PC-3 (cell line): ENCODE measurements around the gene CAMK2A. TPM values are rescaled to one million over a fixed set of nuclear protein-coding genes. Genes with fewer than 3 reads are reported as not detected.

Experiments
- ATAC-seq: fragments of 200-7000 bp; cut with Tn5 transposase; 2 replicates; pipeline ENCODE4 v1.9.1; 2020; ENCODE audit warnings: mild to moderate bottlenecking, moderate library complexity
- BruUV-seq: library from RNA; stranded (reverse); fragments of 400-500 nt; replicated peaks from 2 replicates; lab custom pipeline; 2021; lab: Mats Ljungman, UMichigan
- CTCF ChIA-PET: fragments of 300-600 bp; sonication (Branson Sonifier 250); formaldehyde crosslinking; loops from one replicate; lab custom pipeline; 2022; ENCODE audit warnings: antibody characterized with exemption; lab: Charles Lee
- POLR2A ChIA-PET: fragments of 300-600 bp; sonication (Branson Sonifier 250); formaldehyde crosslinking; loops from one replicate; lab custom pipeline; 2022; ENCODE audit warnings: antibody characterized with exemption; ENCODE audit not compliant: unreplicated experiment; lab: Charles Lee
- DNase-seq: peaks from one replicate; pipeline ENCODE4 v3.0.0-alpha.2; 2015
- H2AFZ ChIP-seq: fragments of 300-600 bp; sonication (generic); 2 replicates; pipeline ENCODE4 v1.6.0; 2016; ENCODE audit warnings: antibody characterized with exemption, low read length
- H3F3A ChIP-seq: fragments of 300-600 bp; sonication (generic); one replicate; pipeline ENCODE4 v1.6.0; 2017; ENCODE audit warnings: antibody characterized with exemption, low read length, control low read depth, mild to moderate bottlenecking; ENCODE audit not compliant: unreplicated experiment
- H3K27ac ChIP-seq: fragments of 300-600 bp; sonication (generic); 2 replicates; pipeline ENCODE4 v1.5.1; 2016; ENCODE audit warnings: mild to moderate bottlenecking, low read length
- H3K27me3 ChIP-seq: fragments of 300-600 bp; sonication (generic); 2 replicates; pipeline ENCODE4 v1.6.1; 2016; ENCODE audit warnings: low read length, mixed read lengths
- H3K36me3 ChIP-seq: fragments of 300-600 bp; sonication (generic); 2 replicates; pipeline ENCODE4 v1.6.1; 2016; ENCODE audit warnings: low read depth, mixed run types, low read length, mixed read lengths
- H3K4me1 ChIP-seq: fragments of 300-600 bp; sonication (generic); 2 replicates; pipeline ENCODE4 v1.5.1; 2016; ENCODE audit warnings: low read length; ENCODE audit not compliant: insufficient read depth
- H3K4me2 ChIP-seq: fragments of 300-600 bp; sonication (generic); 2 replicates; pipeline ENCODE4 v1.6.0; 2016; ENCODE audit warnings: low read length
- H3K4me3 ChIP-seq: fragments of 300-600 bp; sonication (generic); 2 replicates; pipeline ENCODE4 v1.5.1; 2016; ENCODE audit warnings: mild to moderate bottlenecking, low read length, mixed read lengths
- H3K79me2 ChIP-seq: fragments of 300-600 bp; sonication (generic); 2 replicates; pipeline ENCODE4 v1.6.1; 2017; ENCODE audit warnings: low read length, mixed read lengths
- H3K9ac ChIP-seq: fragments of 300-600 bp; sonication (generic); 2 replicates; pipeline ENCODE4 v1.6.0; 2016; ENCODE audit warnings: mild to moderate bottlenecking, low read length
- H3K9me2 ChIP-seq: fragments of 300-600 bp; sonication (generic); replicated peaks from 2 replicates; pipeline ENCODE4 v1.6.1; 2016; ENCODE audit warnings: mixed run types, low read length, mixed read lengths
- H3K9me3 ChIP-seq: fragments of 300-600 bp; sonication (generic); 2 replicates; pipeline ENCODE4 v1.6.1; 2016; ENCODE audit warnings: low read length, mixed read lengths
- H4K20me1 ChIP-seq: fragments of 300-600 bp; sonication (generic); 2 replicates; pipeline ENCODE4 v1.6.1; 2016; ENCODE audit warnings: low read length, mixed read lengths
- EZH2 ChIP-seq: fragments of 300-600 bp; sonication (generic); IDR thresholded peaks from one replicate; pipeline ENCODE4 v1.6.1; 2017; ENCODE audit warnings: antibody characterized with exemption, mild to moderate bottlenecking, low read length; ENCODE audit not compliant: unreplicated experiment
- EZH2phosphoT487 ChIP-seq: fragments of 300-600 bp; sonication (generic); IDR thresholded peaks from 2 replicates; pipeline ENCODE4 v1.6.1; 2018; ENCODE audit warnings: mild to moderate bottlenecking, antibody characterized with exemption, low read length, borderline replicate concordance
- intact Hi-C: fragments of 100-400 bp; cut with micrococcal nuclease; formaldehyde crosslinking; loops from 2 replicates; pipeline ENCODE4 v1.9.0; 2023
- total RNA-seq: library from RNA; depleted of rRNA; stranded (reverse); fragments of >200 nt; gene quantifications from 2 replicates; pipeline ENCODE4 v1.2.3, GENCODE V29; 2014
- TF ChIP-seq, protein P1 (sequence below): fragments of 300-600 bp; sonication (generic); conservative IDR thresholded peaks from 2 replicates; pipeline ENCODE4 v1.5.1; 2017; ENCODE audit warnings: antibody characterized with exemption, low read depth, mild to moderate bottlenecking, low read length

Gene CAMK2A
- total RNA-seq, 1 experiment from 2014 or later, result 0.15 TPM

DNA sequence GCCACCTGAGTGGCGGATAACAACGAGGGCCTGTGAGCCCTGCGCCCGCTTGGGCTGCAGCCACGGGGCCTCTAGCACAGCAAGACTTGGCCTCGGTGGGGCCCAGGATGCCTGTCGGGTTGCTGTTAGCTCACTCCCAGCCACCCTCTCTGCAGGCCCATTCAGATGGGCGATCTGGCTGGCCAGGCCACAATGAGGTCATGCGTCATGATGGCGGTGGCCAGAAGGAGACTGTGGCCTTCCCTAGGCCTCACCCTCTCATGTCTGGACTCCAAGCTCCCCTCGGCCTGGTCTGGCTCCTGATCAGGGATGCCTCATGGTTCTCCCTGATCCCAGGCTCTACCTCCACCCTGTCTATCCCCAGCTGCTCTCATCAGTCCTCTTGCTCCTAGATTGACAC lies 49.0 kb upstream of the CAMK2A start:
- H3K4me1 ChIP-seq, result no peaks in the 10 kb centered on the region
- no peaks in the 10 kb centered on the region for H3K36me3 ChIP-seq
- DNase-seq, result no peak
- H3K4me2 ChIP-seq, result no peak overlapping the region
- H3K27ac ChIP-seq, result no peak overlapping the region
- POLR2A ChIA-PET, result no interaction called here
- no peak overlapping the region for H3K9ac ChIP-seq
- intact Hi-C loops, result no loop called here
- no peak for ATAC-seq
- H3K79me2 ChIP-seq, result no peaks in the 10 kb centered on the region
- H3F3A ChIP-seq, result no peaks in the 10 kb centered on the region
- no peaks in the 10 kb centered on the region for H4K20me1 ChIP-seq
- no peak overlapping the region for H3K4me3 ChIP-seq
- peaks cover 7% of the 10 kb centered on the region for H3K9me2 ChIP-seq
- CTCF ChIA-PET, result no interaction called here
- no peak overlapping the region for H2AFZ ChIP-seq
- no peaks in the 10 kb centered on the region for H3K27me3 ChIP-seq
- no peaks in the 10 kb centered on the region for H3K9me3 ChIP-seq
- no TSS peak for BruUV-seq
- no peak for TF ChIP-seq EZH2
- TF ChIP-seq, protein P1, sequence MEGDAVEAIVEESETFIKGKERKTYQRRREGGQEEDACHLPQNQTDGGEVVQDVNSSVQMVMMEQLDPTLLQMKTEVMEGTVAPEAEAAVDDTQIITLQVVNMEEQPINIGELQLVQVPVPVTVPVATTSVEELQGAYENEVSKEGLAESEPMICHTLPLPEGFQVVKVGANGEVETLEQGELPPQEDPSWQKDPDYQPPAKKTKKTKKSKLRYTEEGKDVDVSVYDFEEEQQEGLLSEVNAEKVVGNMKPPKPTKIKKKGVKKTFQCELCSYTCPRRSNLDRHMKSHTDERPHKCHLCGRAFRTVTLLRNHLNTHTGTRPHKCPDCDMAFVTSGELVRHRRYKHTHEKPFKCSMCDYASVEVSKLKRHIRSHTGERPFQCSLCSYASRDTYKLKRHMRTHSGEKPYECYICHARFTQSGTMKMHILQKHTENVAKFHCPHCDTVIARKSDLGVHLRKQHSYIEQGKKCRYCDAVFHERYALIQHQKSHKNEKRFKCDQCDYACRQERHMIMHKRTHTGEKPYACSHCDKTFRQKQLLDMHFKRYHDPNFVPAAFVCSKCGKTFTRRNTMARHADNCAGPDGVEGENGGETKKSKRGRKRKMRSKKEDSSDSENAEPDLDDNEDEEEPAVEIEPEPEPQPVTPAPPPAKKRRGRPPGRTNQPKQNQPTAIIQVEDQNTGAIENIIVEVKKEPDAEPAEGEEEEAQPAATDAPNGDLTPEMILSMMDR, result no peak
- no peak for TF ChIP-seq EZH2phosphoT487

DNA sequence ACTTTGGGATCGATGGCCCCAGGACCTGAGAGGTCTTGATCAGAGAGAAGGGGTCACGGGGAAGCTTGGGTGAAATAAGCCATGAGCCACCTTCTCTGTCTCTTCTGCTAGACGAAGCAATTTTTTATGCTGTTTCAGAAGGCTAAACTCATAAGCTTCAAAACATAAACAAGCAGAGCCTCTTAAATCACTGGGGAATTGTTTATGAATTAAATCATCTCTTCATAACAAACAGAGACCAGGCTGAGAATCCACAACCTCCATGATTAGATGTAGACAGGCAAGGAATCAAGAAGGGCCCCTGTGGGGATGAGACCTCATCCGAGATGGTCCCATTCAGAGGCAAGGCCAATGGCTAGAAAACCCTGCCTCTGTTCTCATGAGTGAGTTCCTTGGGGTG lies 46.2 kb upstream of the CAMK2A start:
- no peak overlapping the region for H3K9ac ChIP-seq
- no peaks in the 10 kb centered on the region for H3K79me2 ChIP-seq
- H3K4me3 ChIP-seq, result no peak overlapping the region
- CTCF ChIA-PET, result interaction anchor here (1.1 kb wide), 1 partner anchor 15 kb away, joined by 3 read pairs; no protein-coding TSS in a partner anchor
- peaks cover 7% of the 10 kb centered on the region for H3K9me2 ChIP-seq
- no peaks in the 10 kb centered on the region for H3F3A ChIP-seq
- no peaks in the 10 kb centered on the region for H3K9me3 ChIP-seq
- no peak overlapping the region for H2AFZ ChIP-seq
- ATAC-seq (no peak), DNase-seq (no peak)
- no TSS peak for BruUV-seq
- no peaks in the 10 kb centered on the region for H3K4me1 ChIP-seq
- H4K20me1 ChIP-seq, result no peaks in the 10 kb centered on the region
- H3K36me3 ChIP-seq, result no peaks in the 10 kb centered on the region
- H3K4me2 ChIP-seq, result no peak overlapping the region
- TF ChIP-seq, protein P1, result no peak
- TF ChIP-seq EZH2, result no peak
- TF ChIP-seq EZH2phosphoT487, result no peak
- H3K27me3 ChIP-seq, result no peaks in the 10 kb centered on the region
- intact Hi-C loops, result no loop called here
- H3K27ac ChIP-seq, result no peak overlapping the region
- POLR2A ChIA-PET, result no interaction called here

DNA sequence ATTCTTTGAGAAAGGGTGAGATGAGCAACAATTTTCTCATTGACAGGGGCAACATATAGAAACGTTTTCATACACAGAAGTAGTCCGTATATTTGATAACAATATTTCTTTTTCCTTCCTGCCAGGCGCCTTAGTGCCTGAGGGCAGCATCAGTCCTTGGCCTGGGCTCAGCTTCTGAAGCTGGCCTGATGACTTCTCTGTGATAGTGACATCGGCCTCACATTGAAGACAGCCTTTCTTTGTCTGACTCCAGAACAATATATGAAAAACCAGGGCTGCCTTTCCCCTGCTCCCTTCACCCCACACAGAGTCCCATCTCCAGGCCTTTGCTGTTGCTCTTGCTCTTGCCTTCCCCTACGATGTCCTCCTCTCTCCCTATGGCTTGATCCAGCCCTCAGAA lies 43.8 kb upstream of the CAMK2A start:
- DNase-seq, result no peak
- H3K36me3 ChIP-seq, result no peaks in the 10 kb centered on the region
- no TSS peak for BruUV-seq
- no peak for ATAC-seq
- H3K4me2 ChIP-seq, result no peak overlapping the region
- CTCF ChIA-PET, result no interaction called here
- H3K4me1 ChIP-seq, result no peaks in the 10 kb centered on the region
- TF ChIP-seq, protein P1, result no peak
- TF ChIP-seq EZH2, result no peak
- intact Hi-C loops, result no loop called here
- H3F3A ChIP-seq, result no peaks in the 10 kb centered on the region
- no peak overlapping the region for H3K27ac ChIP-seq
- H4K20me1 ChIP-seq, result no peaks in the 10 kb centered on the region
- H3K79me2 ChIP-seq, result no peaks in the 10 kb centered on the region
- H3K4me3 ChIP-seq, result no peak overlapping the region
- no peak overlapping the region for H2AFZ ChIP-seq
- H3K27me3 ChIP-seq, result no peaks in the 10 kb centered on the region
- peaks cover 7% of the 10 kb centered on the region for H3K9me2 ChIP-seq
- no peak overlapping the region for H3K9ac ChIP-seq
- POLR2A ChIA-PET, result no interaction called here
- H3K9me3 ChIP-seq, result no peaks in the 10 kb centered on the region
